ENCODE results near the gene CATSPERB.

CATSPERB gene

GRCh38 chr14:91613459-91614112 lies 118.3 kb downstream of the CATSPERB start:
- H3K4me3 ChIP-seq (ENCODE audit: low read length) = no peak overlapping the region
- no peak overlapping the region for H2AFZ ChIP-seq (ENCODE audit: low read depth, low read length)
- no peaks in the 10 kb centered on the region for H3K36me3 ChIP-seq (replicated peaks; ENCODE audit: low read depth, low read length)
- H3K4me1 ChIP-seq (ENCODE audit: low read length) = peaks cover 3% of the 10 kb centered on the region; the same call in 1 of the 2 replicates
- no peaks in the 10 kb centered on the region for H3K27me3 ChIP-seq (ENCODE audit: low read depth, low read length)
- no peak overlapping the region for H3K9ac ChIP-seq (ENCODE audit: low read length)
- no peaks in the 10 kb centered on the region for H3K79me2 ChIP-seq (ENCODE audit: low read length)
- no peak overlapping the region for H3K27ac ChIP-seq (ENCODE audit: low read length)
- H3K9me3 ChIP-seq (ENCODE audit: insufficient read depth, low read length) = no peaks in the 10 kb centered on the region
- no peaks in the 10 kb centered on the region for H4K20me1 ChIP-seq (ENCODE audit: insufficient read depth, low read length)
- no peak overlapping the region for H3K4me2 ChIP-seq (ENCODE audit: low read length)
- TF ChIP-seq CTCF (IDR thresholded peaks at IDR 0.05; ENCODE audit: low read depth, low read length) = no peak
- TF ChIP-seq EZH2phosphoT487 (IDR thresholded peaks at IDR 0.05; ENCODE audit: low read depth) = no peak

DNA sequence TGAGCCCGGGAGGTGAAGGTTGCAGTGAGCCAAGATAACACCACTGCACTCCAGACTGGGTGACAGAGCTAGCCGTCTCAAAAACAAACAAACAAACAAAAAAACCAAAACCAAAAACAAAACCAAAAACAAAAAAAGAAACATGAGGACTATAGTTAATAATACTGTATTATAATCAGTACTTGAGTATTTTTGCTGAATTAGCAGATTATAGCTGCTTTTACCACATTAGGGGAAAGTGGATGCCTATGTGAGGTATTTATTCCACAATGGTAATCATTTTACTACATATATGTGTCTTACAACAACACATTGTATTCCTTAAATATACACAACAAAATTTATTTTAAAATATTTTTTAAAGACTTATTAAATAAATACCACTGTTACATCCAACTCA lies 120.4 kb downstream of the CATSPERB start:
- no peaks in the 10 kb centered on the region for H3K36me3 ChIP-seq (replicated peaks; ENCODE audit: low read depth, low read length)
- TF ChIP-seq EZH2phosphoT487 (IDR thresholded peaks at IDR 0.05; ENCODE audit: low read depth) (no peak), CTCF (IDR thresholded peaks at IDR 0.05; ENCODE audit: low read depth, low read length) (no peak)

DNA sequence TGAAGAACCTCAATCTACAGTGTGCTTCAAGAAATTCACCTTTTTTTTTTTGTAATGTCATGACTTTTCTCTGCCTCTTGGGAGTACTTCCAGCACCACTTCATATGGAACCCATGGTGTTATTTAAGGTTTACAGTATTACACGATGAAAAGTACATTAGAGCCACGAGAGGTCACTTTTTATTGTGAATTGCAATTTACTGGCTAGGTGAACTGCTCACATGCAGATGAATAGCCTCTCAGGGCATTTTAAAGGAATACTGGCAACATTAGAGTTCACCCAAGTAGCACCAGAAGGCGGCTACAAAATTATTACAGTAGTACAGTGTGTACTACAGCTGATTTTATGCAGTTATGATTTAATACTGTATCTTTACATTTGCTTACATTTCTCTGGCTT lies 122.7 kb downstream of the CATSPERB start:
- H2AFZ ChIP-seq (ENCODE audit: low read depth, low read length) = no peak overlapping the region
- H4K20me1 ChIP-seq (ENCODE audit: insufficient read depth, low read length) = no peaks in the 10 kb centered on the region
- H3K9me3 ChIP-seq (ENCODE audit: insufficient read depth, low read length) = no peaks in the 10 kb centered on the region
- peaks cover 3% of the 10 kb centered on the region; the same call in 1 of the 2 replicates for H3K4me1 ChIP-seq (ENCODE audit: low read length)
- H3K27ac ChIP-seq (ENCODE audit: low read length) = no peak overlapping the region
- no peaks in the 10 kb centered on the region for H3K27me3 ChIP-seq (ENCODE audit: low read depth, low read length)
- H3K9ac ChIP-seq (ENCODE audit: low read length) = no peak overlapping the region
- H3K79me2 ChIP-seq (ENCODE audit: low read length) = no peaks in the 10 kb centered on the region
- H3K4me2 ChIP-seq (ENCODE audit: low read length) = no peak overlapping the region
- TF ChIP-seq EZH2phosphoT487 (IDR thresholded peaks at IDR 0.05; ENCODE audit: low read depth) = no peak
- TF ChIP-seq CTCF (IDR thresholded peaks at IDR 0.05; ENCODE audit: low read depth, low read length) = no peak
- H3K36me3 ChIP-seq (replicated peaks; ENCODE audit: low read depth, low read length) = no peaks in the 10 kb centered on the region
- H3K4me3 ChIP-seq (ENCODE audit: low read length) = no peak overlapping the region

More for the DNA sequence above, 120.4 kb downstream of the CATSPERB start:
- Histone ChIP-seq H4K20me1 (ENCODE audit: insufficient read depth, low read length) (no peaks in the 10 kb centered on the region), H3K4me3 (ENCODE audit: low read length) (no peak overlapping the region), H3K9ac (ENCODE audit: low read length) (no peak overlapping the region), H3K27me3 (ENCODE audit: low read depth, low read length) (no peaks in the 10 kb centered on the region), H3K27ac (ENCODE audit: low read length) (no peak overlapping the region), H3K4me2 (ENCODE audit: low read length) (no peak overlapping the region), H3K79me2 (ENCODE audit: low read length) (no peaks in the 10 kb centered on the region), H3K9me3 (ENCODE audit: insufficient read depth, low read length) (no peaks in the 10 kb centered on the region), H3K4me1 (ENCODE audit: low read length) (peaks cover 3% of the 10 kb centered on the region; the same call in 1 of the 2 replicates), H2AFZ (ENCODE audit: low read depth, low read length) (no peak overlapping the region)

DNA sequence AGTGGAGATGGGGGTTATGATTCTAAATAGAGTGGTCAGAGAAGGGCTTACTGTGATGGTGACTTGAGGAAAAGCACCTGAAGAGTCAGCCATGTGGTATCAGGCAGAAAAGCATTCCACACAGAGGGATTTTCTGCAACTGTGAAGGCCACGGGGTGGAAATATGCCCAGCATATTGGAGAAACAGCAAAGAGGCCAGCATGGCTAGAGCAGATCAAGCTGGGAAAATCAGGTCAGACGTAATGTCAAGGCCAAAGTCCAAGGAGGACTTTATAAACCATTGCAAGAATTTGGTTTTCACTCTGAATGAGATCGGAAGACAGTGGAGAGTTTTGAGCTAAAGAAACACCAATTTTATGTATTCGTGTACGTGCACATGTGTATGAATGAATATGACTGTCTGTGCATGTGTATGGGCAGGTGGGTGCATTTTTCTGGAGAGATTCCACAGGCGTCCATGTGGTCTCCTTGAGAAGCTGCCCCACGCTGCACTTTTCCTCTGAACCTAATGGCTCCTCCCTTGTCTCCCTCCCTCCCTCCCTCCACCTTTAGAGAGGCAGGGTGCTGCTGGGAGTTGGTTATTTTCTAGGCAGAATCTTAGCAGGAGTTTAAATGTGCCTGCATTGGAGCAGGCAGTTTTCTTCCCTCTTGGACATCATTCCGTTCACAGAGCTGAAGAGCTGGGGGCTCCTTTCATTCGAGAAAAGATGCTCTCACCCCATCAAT lies 124.4 kb downstream of the CATSPERB start:
- Histone ChIP-seq H3K9ac (ENCODE audit: low read length) (no peak overlapping the region), H3K9me3 (ENCODE audit: insufficient read depth, low read length) (no peaks in the 10 kb centered on the region), H3K79me2 (ENCODE audit: low read length) (no peaks in the 10 kb centered on the region), H3K27ac (ENCODE audit: low read length) (no peak overlapping the region), H3K27me3 (ENCODE audit: low read depth, low read length) (no peaks in the 10 kb centered on the region), H3K36me3 (replicated peaks; ENCODE audit: low read depth, low read length) (no peaks in the 10 kb centered on the region), H3K4me2 (ENCODE audit: low read length) (no peak overlapping the region), H4K20me1 (ENCODE audit: insufficient read depth, low read length) (no peaks in the 10 kb centered on the region), H3K4me3 (ENCODE audit: low read length) (no peak overlapping the region), H2AFZ (ENCODE audit: low read depth, low read length) (no peak overlapping the region), H3K4me1 (ENCODE audit: low read length) (no peaks in the 10 kb centered on the region)
- TF ChIP-seq EZH2phosphoT487 (IDR thresholded peaks at IDR 0.05; ENCODE audit: low read depth) = no peak
- TF ChIP-seq CTCF (IDR thresholded peaks at IDR 0.05; ENCODE audit: low read depth, low read length) = no peak

Measured in OCI-LY3 (cell line).